ENCODE results near the gene TMEM72. TPM values are rescaled to one million over a fixed set of nuclear protein-coding genes. Genes with fewer than 3 reads are reported as not detected.

Gene TMEM72
- total RNA-seq, 6 donors from 2014 or later, result 0.06 TPM; not detected in 5

GRCh38 chr10:44975431-44976331 lies 64.5 kb downstream of the TMEM72 start:
- no peaks in the 10 kb centered on the region for H3K9me3 ChIP-seq
- peak in 1 of 2 donors; percentile 85 for DNase-seq
- no peaks in the 10 kb centered on the region for H3K27me3 ChIP-seq
- peak overlapping the region; percentile 80 to 92 (median 88) for H3K27ac ChIP-seq
- H3K4me3 ChIP-seq, result peak overlapping the region; percentile 16 to 75 (median 60)
- peaks cover 0 to 41% (median 19%) of the 10 kb centered on the region in 4 donors for H3K36me3 ChIP-seq
- WGBS, 2 donors, result 30 to 78% methylated on average over 1 to 10 of the region's 10 CpGs
- H3K4me1 ChIP-seq, result peaks cover 51 to 76% (median 67%) of the 10 kb centered on the region in 4 donors
- TF ChIP-seq EP300 (IDR thresholded peaks at IDR 0.05) (peak in 1 of 4 donors; percentile 14), POLR2AphosphoS5 (IDR thresholded peaks at IDR 0.05) (peak in 1 of 2 donors; percentile 76), POLR2A (IDR thresholded peaks at IDR 0.05) (peak in 2 of 4 donors; percentile 12 to 31), CTCF (IDR thresholded peaks at IDR 0.05) (no peak)
- no peak for ATAC-seq (ENCODE audit: low FRiP score in 2 of 2)

- TF ChIP-seq POLR2AphosphoS5 (IDR thresholded peaks at IDR 0.05), result peak; percentile 33 to 64
- TF ChIP-seq CTCF (IDR thresholded peaks at IDR 0.05), result no peak
- no peak for TF ChIP-seq EP300 (IDR thresholded peaks at IDR 0.05)
- no peak for TF ChIP-seq POLR2A (IDR thresholded peaks at IDR 0.05)
- 71% methylated on average over 9 of the region's 9 CpGs for WGBS, 2 donors
- Histone ChIP-seq H3K27me3 (no peaks in the 10 kb centered on the region), H3K36me3 (peaks cover 0 to 32% (median 12%) of the 10 kb centered on the region in 4 donors), H3K4me3 (peak overlapping the region; percentile 51 to 75 (median 72)), H3K27ac (peak overlapping the region; percentile 80 to 92 (median 88)), H3K4me1 (peaks cover 60 to 85% (median 74%) of the 10 kb centered on the region in 4 donors), H3K9me3 (no peaks in the 10 kb centered on the region)
- no peak for ATAC-seq (ENCODE audit: low FRiP score in 2 of 2)
- DNase-seq, result no peak
These were observed 65.4 kb downstream of the TMEM72 start for GRCh38 chr10:44976352-44977198.

GRCh38 chr10:44977287-44978212 lies 66.4 kb downstream of the TMEM72 start:
- WGBS, 2 donors, result 45 to 53% methylated on average over 11 to 21 of the region's 25 CpGs
- DNase-seq (peak in 1 of 2 donors; percentile 84), ATAC-seq (ENCODE audit: low FRiP score in 2 of 2) (no peak)
- Histone ChIP-seq H3K36me3 (peaks cover 0 to 23% (median 7%) of the 10 kb centered on the region in 4 donors), H3K4me1 (peaks cover 68 to 95% (median 81%) of the 10 kb centered on the region in 4 donors), H3K27ac (peak overlapping the region; percentile 80 to 92 (median 88)), H3K4me3 (peak overlapping the region; percentile 51 to 75 (median 72)), H3K27me3 (no peaks in the 10 kb centered on the region), H3K9me3 (no peaks in the 10 kb centered on the region)
- TF ChIP-seq POLR2AphosphoS5 (IDR thresholded peaks at IDR 0.05) (peak; percentile 32 to 69), CTCF (IDR thresholded peaks at IDR 0.05) (peak in 1 of 6 experiments; percentile 29), POLR2A (IDR thresholded peaks at IDR 0.05) (no peak)

- no peak for ATAC-seq (ENCODE audit: low FRiP score in 2 of 2)
- Histone ChIP-seq H3K4me1 (peaks cover 71 to 90% (median 82%) of the 10 kb centered on the region in 4 donors), H3K27ac (peak overlapping the region; percentile 80 to 92 (median 88)), H3K36me3 (peaks cover 0 to 22% (median 7%) of the 10 kb centered on the region in 4 donors), H3K9me3 (no peaks in the 10 kb centered on the region), H3K4me3 (peak overlapping the region; percentile 51 to 75 (median 72)), H3K27me3 (no peaks in the 10 kb centered on the region)
- 18% methylated on average over 4 of the region's 4 CpGs for WGBS, 2 donors
- no peak for DNase-seq
- TF ChIP-seq CTCF (IDR thresholded peaks at IDR 0.05) (no peak), EP300 (IDR thresholded peaks at IDR 0.05) (no peak), POLR2AphosphoS5 (IDR thresholded peaks at IDR 0.05) (no peak), POLR2A (IDR thresholded peaks at IDR 0.05) (no peak)
These were observed 67.1 kb downstream of the TMEM72 start for GRCh38 chr10:44978213-44978569.

All from upper lobe of left lung (tissue), 6 donors.